ENCODE measurements around the gene ARSG. TPM values are rescaled to one million over a fixed set of nuclear protein-coding genes. Genes with fewer than 3 reads are reported as not detected.

The ARSG gene
- total and polyA plus RNA-seq, 2 of the 4 experiments (the other 2 are of a cell fraction): 2.9 to 3.0 TPM

DNA sequence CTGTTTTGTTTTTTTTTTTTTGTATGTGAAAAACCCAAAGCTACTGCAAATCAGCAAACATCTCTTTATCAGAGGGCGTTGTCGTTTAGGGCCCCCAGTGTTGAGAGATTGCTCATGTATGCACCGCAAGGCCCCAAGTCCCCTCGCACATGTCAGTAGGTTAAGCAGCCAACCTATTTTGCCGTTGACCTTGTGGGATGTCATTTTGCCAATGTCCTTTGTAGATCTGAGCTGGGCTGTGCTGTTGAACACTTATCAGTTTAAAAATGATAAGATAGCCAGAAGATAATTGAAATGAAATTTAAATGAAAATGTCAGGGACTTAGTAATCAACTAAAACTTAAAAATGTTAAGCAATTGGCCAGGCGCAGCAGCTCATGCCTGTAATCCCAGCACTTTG, 26.2 kb downstream of the ARSG start:
- ChIA-PET CTCF (no interaction called here), POLR2A (ENCODE audit: unreplicated experiment) (no interaction called here)
- Histone ChIP-seq H4K91ac (ENCODE audit: insufficient read depth, low read depth, low read length) (no peak overlapping the region; the same call in 1 of the 2 replicates), H3K79me1 (ENCODE audit: low read depth in 1 of 2, low read length in 2 of 2) (no peaks in the 10 kb centered on the region), H2BK20ac (ENCODE audit: low read depth, low read length) (no peak overlapping the region), H3K27me3 (ENCODE audit: control insufficient read depth, insufficient read depth, low read length) (no peaks in the 10 kb centered on the region), H2AFZ (replicated peaks; ENCODE audit: low read length, poor library complexity) (no peak overlapping the region), H2BK15ac (ENCODE audit: low read depth, low read length) (no peak overlapping the region), H4K20me1 (ENCODE audit: insufficient read depth, low read length) (no peaks in the 10 kb centered on the region), H3K9ac (ENCODE audit: low read depth, low read length) (no peak overlapping the region), H3K23ac (ENCODE audit: low read depth, low read length) (no peak overlapping the region), H3K4ac (ENCODE audit: low read depth, low read length) (no peak overlapping the region), H4K8ac (ENCODE audit: low read depth in 2 of 2, low read length in 2 of 2) (no peak overlapping the region), H2BK120ac (ENCODE audit: low read depth, low read length) (no peak overlapping the region), H3K4me2 (ENCODE audit: low read depth, low read length) (no peak overlapping the region), H2BK5ac (ENCODE audit: low read depth, low read length, poor library complexity, severe bottlenecking) (no peak overlapping the region), H3K27ac (ENCODE audit: insufficient read depth, low read length) (no peak overlapping the region), H2AK9ac (replicated peaks; ENCODE audit: low read depth, low read length, poor library complexity) (no peak overlapping the region), H3K56ac (ENCODE audit: extremely low read depth, insufficient read depth, low read length) (no peak overlapping the region), H4K5ac (ENCODE audit: low read depth, low read length) (no peak overlapping the region), H3K36me3 (ENCODE audit: control insufficient read depth, insufficient read depth, low read length) (no peaks in the 10 kb centered on the region), H2AK5ac (ENCODE audit: low read depth, low read length) (peak overlapping the region; percentile 43; the same call in 1 of the 2 replicates), H3K14ac (replicated peaks; ENCODE audit: low read depth, low read length) (no peak overlapping the region), H3K9me1 (ENCODE audit: insufficient read depth, low read length) (0 out of 2 replicates have a peak, but pooled peaks cover 4% of the 10 kb centered on the region), H3K4me1 (ENCODE audit: control insufficient read depth, insufficient read depth, low read length) (no peaks in the 10 kb centered on the region), H3K4me3 (ENCODE audit: insufficient read depth, low read depth, low read length) (no peak overlapping the region), H3K9me3 (ENCODE audit: control insufficient read depth, insufficient read depth, low read length) (no peaks in the 10 kb centered on the region), H3K18ac (ENCODE audit: low read depth, low read length) (no peak overlapping the region)
- dilution Hi-C loops (cut with HindIII; ENCODE audit: low sequenced_read_pairs, unreplicated experiment) (no loop called here), intact Hi-C loops (cut with micrococcal nuclease) (no loop called here), in situ Hi-C loops (cut with MboI; ENCODE audit: low sequenced_read_pairs) (no loop called here)
- ATAC-seq (ENCODE audit: low read depth) (no peak), DNase-seq (no peak)
- TF ChIP-seq RCOR1 (IDR thresholded peaks at IDR 0.05; ENCODE audit: insufficient replicate concordance, low read length) (no peak), BHLHE40 (IDR thresholded peaks at IDR 0.05; ENCODE audit: low read depth, low read length) (no peak), MAZ (IDR thresholded peaks at IDR 0.05; ENCODE audit: borderline replicate concordance, low read depth, low read length) (no peak), MXI1 (IDR thresholded peaks at IDR 0.05; ENCODE audit: borderline replicate concordance, low read depth, low read length) (no peak)
- 85% methylated on average over 2 of the region's 6 CpGs; no CpG with 5 or more reads in 1 of the 2 experiments for WGBS, 2 experiments (ENCODE audit: extremely low coverage in 2 of 2, insufficient read length in 1 of 2)
- BruUV-seq (replicated peaks): no TSS peak

Data from IMR-90 (cell line).